ENCODE measurements around the gene BEND5.

GRCh38 chr1:48735796-48736195 is 40.9 kb downstream of the BEND5 start:
- TF ChIP-seq EP300 (IDR thresholded peaks at IDR 0.05) (no peak), POLR2AphosphoS5 (IDR thresholded peaks at IDR 0.05) (no peak)

Data from stomach (tissue), 4 donors.